Activated T-helper 1 cell treated with anti-CD3 and anti-CD28 coated beads, Interleukin-12 subunit alpha, Interleukin-12 subunit beta, Interleukin-2, Interleukin-4 antibody, amounts not matched to agents 30 ng/mL and 10 ng/mL and 1 ng/mL, durations not matched to agents 14 hours and 24 hours and 36 hours (primary cell): ENCODE results near the gene UPK1B. TPM values are rescaled to one million over a fixed set of nuclear protein-coding genes. Genes with fewer than 3 reads are reported as not detected.
"Not testable (repeated sequence)": the region's sequence is repeated elsewhere in the genome, so short reads cannot be mapped to it uniquely, and the experiment has no call there.

Source experiments
- DNase-seq: peaks from one replicate; pipeline ENCODE4 v3.0.0; 2021; ENCODE audit warnings: low spot score
- H3K27ac Mint-ChIP-seq: one replicate; pipeline ENCODE4 v1.8.0; 2021; ENCODE audit warnings: mild to moderate bottlenecking, mixed read lengths
- H3K27me3 Mint-ChIP-seq: one replicate; pipeline ENCODE4 v1.8.0; 2022; ENCODE audit warnings: mild to moderate bottlenecking, moderate library complexity, mixed read lengths; ENCODE audit not compliant: insufficient read depth
- H3K36me3 Mint-ChIP-seq: one replicate; pipeline ENCODE4 v1.8.0; 2021; ENCODE audit warnings: low read depth, mixed read lengths
- H3K4me1 Mint-ChIP-seq: one replicate; pipeline ENCODE4 v1.8.0; 2021; ENCODE audit warnings: low read depth, mixed read lengths
- H3K4me3 Mint-ChIP-seq: one replicate; pipeline ENCODE4 v1.8.0; 2021; ENCODE audit warnings: mild to moderate bottlenecking, moderate library complexity, mixed read lengths
- H3K9me3 Mint-ChIP-seq: one replicate; pipeline ENCODE4 v1.8.0; 2021; ENCODE audit warnings: mixed read lengths
- intact Hi-C: fragments of 100-400 bp; cut with micrococcal nuclease; formaldehyde crosslinking; loops from one replicate; pipeline ENCODE4 v1.15.1; 2024
- total RNA-seq: library from RNA; stranded (reverse); gene quantifications from 2 replicates; pipeline ENCODE4 v1.2.3, GENCODE V29; 2022

The UPK1B gene
- total RNA-seq, 1 donor from 2014 or later = not detected

DNA sequence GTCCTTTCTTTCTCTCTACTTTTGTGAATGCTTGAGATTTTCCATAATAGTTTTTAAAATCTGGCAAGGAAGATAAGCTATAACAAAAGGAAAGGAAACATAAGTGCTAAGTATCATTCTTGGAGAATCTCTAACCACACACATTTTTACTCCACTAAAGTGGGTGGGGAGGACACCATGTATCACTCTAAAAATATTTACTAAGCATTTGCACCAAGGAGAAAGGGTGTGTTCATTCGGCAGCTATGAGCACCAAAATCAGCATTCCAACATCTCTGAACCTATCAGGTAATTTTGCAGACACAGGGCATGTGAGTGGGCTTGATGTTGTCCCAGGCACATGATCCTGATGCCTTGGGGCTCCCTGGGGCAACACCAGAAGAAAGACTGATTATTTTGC, 61.8 kb downstream of the UPK1B start:
- Mint-ChIP-seq H3K27ac (peak overlapping the region; percentile 40), H3K36me3 (peaks cover 36% of the 10 kb centered on the region), H3K9me3 (no peaks in the 10 kb centered on the region), H3K4me1 (peaks cover 60% of the 10 kb centered on the region), H3K27me3 (no peaks in the 10 kb centered on the region), H3K4me3 (no peak overlapping the region)
- no peak for DNase-seq
- intact Hi-C loops = no loop called here

- peaks cover 24% of the 10 kb centered on the region for H3K36me3 Mint-ChIP-seq
- H3K9me3 Mint-ChIP-seq = no peaks in the 10 kb centered on the region
- DNase-seq = no peak
- H3K4me1 Mint-ChIP-seq = peaks cover 55% of the 10 kb centered on the region
- peak overlapping the region; percentile 34 for H3K27ac Mint-ChIP-seq
- H3K4me3 Mint-ChIP-seq = no peak overlapping the region
- intact Hi-C loops = loop anchor here (1.0 kb wide), 1 partner anchor 17 kb away; no protein-coding TSS in a partner anchor
- H3K27me3 Mint-ChIP-seq = no peaks in the 10 kb centered on the region
Measured at GRCh38 chr3:119236756-119237155, 63.4 kb downstream of the UPK1B start.

DNA sequence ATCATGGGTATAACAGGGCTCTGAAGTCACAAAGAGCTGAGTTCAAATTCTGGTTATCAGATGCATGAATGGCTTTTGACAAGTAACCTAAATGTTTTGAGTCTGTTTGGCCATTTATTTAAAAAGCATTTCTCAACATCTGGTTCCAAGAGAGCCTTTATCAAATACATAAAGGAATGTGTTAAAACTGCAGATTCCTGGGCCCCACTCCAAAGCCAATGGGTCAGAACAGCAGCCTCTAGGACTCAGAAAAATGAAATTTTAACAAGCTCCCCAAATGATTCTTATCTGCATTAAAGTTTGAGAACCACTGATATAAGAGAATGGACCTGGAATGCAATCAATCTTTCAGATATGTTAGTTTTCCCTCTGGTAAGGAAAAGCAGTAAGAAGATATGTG, 63.9 kb downstream of the UPK1B start:
- Mint-ChIP-seq H3K36me3 (peaks cover 24% of the 10 kb centered on the region), H3K4me3 (no peak overlapping the region), H3K27me3 (no peaks in the 10 kb centered on the region), H3K27ac (no peak overlapping the region), H3K4me1 (peaks cover 55% of the 10 kb centered on the region), H3K9me3 (no peaks in the 10 kb centered on the region)
- no peak for DNase-seq
- intact Hi-C loops = no loop called here

DNA sequence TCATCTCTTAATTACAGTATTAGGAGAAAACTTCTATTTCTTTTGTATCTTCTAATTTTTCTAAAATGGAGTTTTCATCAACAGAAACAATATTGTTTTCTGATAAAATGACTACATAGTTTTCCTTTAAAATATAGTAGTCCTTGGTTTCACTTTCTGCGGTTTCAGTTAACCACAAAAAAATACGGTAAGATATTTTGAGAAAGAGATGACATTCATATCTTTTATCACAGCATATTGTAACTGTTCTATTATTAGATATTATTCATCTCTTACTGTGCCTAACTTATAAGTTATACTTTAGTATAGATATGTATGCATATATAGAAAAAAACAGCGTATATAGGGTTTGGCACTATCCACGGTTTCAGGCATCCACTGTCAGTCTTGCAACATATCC, 65.0 kb downstream of the UPK1B start:
- intact Hi-C loops = no loop called here
- Mint-ChIP-seq H3K36me3 (peaks cover 24% of the 10 kb centered on the region), H3K27me3 (no peaks in the 10 kb centered on the region), H3K4me1 (peaks cover 55% of the 10 kb centered on the region), H3K4me3 (no peak overlapping the region), H3K9me3 (no peaks in the 10 kb centered on the region), H3K27ac (no peak overlapping the region)
- DNase-seq = no peak

- H3K4me1 Mint-ChIP-seq = peaks cover 55% of the 10 kb centered on the region
- peak overlapping the region; percentile 87 for H3K4me3 Mint-ChIP-seq
- no peak for DNase-seq
- H3K27me3 Mint-ChIP-seq = no peaks in the 10 kb centered on the region
- intact Hi-C loops = no loop called here
- peaks cover 24% of the 10 kb centered on the region for H3K36me3 Mint-ChIP-seq
- H3K27ac Mint-ChIP-seq = peak overlapping the region; percentile 90
- no peaks in the 10 kb centered on the region for H3K9me3 Mint-ChIP-seq
Measured at GRCh38 chr3:119239206-119239820, 65.9 kb downstream of the UPK1B start.

DNA sequence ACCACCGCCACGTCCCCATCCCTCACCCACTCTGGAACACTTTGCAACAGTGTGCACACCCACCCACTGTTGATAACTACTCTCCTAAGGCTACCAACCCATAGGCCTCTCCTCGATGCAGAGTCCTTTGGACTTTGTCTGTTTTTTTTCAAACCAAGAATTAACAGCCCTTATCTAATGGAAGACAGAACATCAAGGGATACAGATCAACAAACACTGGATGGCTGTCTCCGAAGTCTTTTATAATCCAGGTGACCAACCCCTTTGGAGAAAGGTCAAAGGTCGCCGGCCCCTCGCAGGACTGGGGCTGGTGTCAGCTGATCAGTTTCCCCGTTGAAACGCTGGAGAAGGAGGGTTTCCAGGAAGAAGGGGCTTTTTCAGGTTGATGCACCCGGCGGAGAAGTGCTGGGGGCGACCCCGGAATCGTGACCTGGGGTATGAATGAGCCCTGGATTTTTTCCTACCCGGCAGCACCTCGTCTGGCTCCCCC, 66.7 kb downstream of the UPK1B start:
- Mint-ChIP-seq H3K4me3 (peak overlapping the region; percentile 87), H3K27ac (peak overlapping the region; percentile 90), H3K9me3 (no peaks in the 10 kb centered on the region), H3K27me3 (no peaks in the 10 kb centered on the region), H3K36me3 (peaks cover 17% of the 10 kb centered on the region), H3K4me1 (peaks cover 47% of the 10 kb centered on the region)
- DNase-seq = peak; percentile 28
- intact Hi-C loops = loop anchor here (2.0 to 5.0 kb wide), 6 partner anchors 83 to 855 kb away; partner anchors contain the start of genes GSK3B, IGSF11 and TIMMDC1

DNA sequence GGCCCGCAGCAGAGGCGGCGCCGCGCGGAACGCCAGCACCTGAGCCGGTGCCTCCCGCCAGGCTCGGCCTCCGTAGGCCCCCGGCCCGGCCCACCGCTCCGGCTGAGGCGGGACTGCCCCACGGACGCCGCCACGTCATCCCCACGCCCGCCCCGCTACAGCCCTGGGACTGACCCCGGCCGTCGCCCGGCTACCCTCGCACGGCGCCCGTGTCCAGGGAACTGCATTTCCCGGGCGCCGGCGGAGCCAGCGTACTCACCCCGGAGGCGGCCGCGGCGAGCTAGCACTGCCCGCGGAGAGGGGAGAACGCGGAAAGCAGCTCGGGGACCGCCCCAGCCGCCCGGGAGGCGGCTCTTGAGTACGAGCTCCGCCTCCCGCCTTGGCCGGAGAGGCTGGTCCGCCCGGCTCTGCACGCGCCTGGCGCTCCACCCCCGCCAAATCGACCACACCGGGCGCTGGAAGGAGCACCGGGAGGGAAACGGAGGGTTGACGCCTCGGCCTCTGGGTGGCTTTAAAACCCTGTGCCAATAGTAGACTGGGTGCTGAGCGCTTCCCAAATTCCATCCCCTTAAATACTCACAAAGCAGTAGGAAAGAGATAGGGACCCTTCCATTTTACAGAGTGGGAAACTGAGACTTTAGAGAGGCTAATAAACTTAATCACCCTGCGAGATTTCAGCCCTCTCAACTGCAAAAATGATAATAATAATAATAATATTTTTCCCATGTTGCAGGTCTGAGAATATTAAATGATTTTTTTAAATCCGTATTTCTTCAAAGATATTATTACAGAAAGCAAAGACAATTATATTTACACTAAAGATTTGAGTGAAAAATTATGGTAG, 67.4 kb downstream of the UPK1B start, which contains the start of gene B4GALT4:
Gene B4GALT4, minus strand, starts transcription at position 288 of the 844 bp plus-strand sequence. CDS start 10,779 bp downstream, outside the sequence.
- peaks cover 40% of the 10 kb centered on the region for H3K4me1 Mint-ChIP-seq
- peaks cover 11% of the 10 kb centered on the region for H3K36me3 Mint-ChIP-seq
- no peaks in the 10 kb centered on the region for H3K27me3 Mint-ChIP-seq
- peak within 1 kb of the TSS; percentile 90 for H3K27ac Mint-ChIP-seq
- H3K9me3 Mint-ChIP-seq = no peaks in the 10 kb centered on the region
- intact Hi-C loops = loop anchor here (1.0 to 5.0 kb wide), 17 partner anchors 22 to 854 kb away; partner anchors contain the start of genes COX17, GSK3B, IGSF11 and TIMMDC1
- peak; percentile 75 for DNase-seq
- peak within 1 kb of the TSS; percentile 87 for H3K4me3 Mint-ChIP-seq

DNA sequence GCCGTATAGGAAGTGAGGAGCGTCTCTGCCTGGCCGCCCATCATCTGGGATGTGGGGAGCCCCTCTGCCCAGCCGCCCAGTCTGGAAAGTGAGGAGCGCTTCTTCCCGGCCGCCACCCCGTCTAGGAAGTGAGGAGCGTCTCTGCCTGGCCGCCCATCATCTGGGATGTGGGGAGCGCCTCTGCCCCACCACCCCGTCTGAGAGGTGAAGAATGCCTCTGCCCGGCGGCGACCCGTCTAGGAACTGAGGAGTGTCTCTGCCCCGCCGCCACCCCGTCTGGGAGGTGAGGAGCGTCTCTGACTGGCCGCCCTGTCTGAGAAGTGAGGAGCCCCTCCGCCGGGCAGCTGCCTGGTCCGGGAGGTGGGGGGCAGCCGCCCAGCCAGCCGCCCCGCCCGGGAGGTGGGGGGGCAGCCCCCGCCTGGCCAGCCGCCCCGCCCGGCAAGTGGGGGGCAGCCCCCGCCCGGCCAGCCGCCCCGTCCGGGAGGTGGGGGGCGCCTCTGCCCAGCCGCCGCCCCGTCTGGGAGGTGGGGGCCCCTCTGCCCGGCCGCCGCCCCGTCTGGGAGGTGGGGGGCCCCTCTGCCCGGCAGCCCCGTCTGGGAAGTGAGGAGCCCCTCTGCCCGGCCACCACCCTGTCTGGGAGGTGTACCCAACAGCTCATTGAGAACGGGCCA, 69.1 kb downstream of the UPK1B start:
- H3K9me3 Mint-ChIP-seq = not testable (repeated sequence)

GRCh38 chr3:119243058-119243529, 69.7 kb downstream of the UPK1B start:
- not testable (repeated sequence) for H3K9me3 Mint-ChIP-seq, DNase-seq, H3K27me3 Mint-ChIP-seq, H3K36me3 Mint-ChIP-seq, H3K27ac Mint-ChIP-seq, H3K4me3 Mint-ChIP-seq
- intact Hi-C loops = loop anchor here (5.0 kb wide), 1 partner anchor 254 kb away; the partner anchor contains the start of gene TIMMDC1
- H3K4me1 Mint-ChIP-seq = peaks cover 26% of the 10 kb centered on the region

More for the DNA sequence above, 69.1 kb downstream of the UPK1B start:
- not testable (repeated sequence) for H3K27ac Mint-ChIP-seq, H3K4me3 Mint-ChIP-seq, DNase-seq, H3K36me3 Mint-ChIP-seq, H3K27me3 Mint-ChIP-seq
- intact Hi-C loops = loop anchor here (5.0 kb wide), 1 partner anchor 255 kb away; the partner anchor contains the start of gene TIMMDC1
- H3K4me1 Mint-ChIP-seq = peaks cover 26% of the 10 kb centered on the region

GRCh38 chr3:119243712-119244111, 70.3 kb downstream of the UPK1B start:
- H3K36me3 Mint-ChIP-seq = peaks cover 2% of the 10 kb centered on the region
- no peak overlapping the region for H3K4me3 Mint-ChIP-seq
- intact Hi-C loops = loop anchor here (5.0 kb wide), 1 partner anchor 254 kb away; the partner anchor contains the start of gene TIMMDC1

GRCh38 chr3:119245778-119246177, 72.4 kb downstream of the UPK1B start:
- Mint-ChIP-seq H3K27me3 (peaks cover 6% of the 10 kb centered on the region), H3K9me3 (peaks cover 24% of the 10 kb centered on the region), H3K4me1 (peaks cover 7% of the 10 kb centered on the region), H3K36me3 (no peaks in the 10 kb centered on the region), H3K27ac (no peak overlapping the region), H3K4me3 (no peak overlapping the region)
- no peak for DNase-seq
- intact Hi-C loops = no loop called here

More at GRCh38 chr3:119243712-119244111, 70.3 kb downstream of the UPK1B start:
- Mint-ChIP-seq H3K9me3 (peaks cover 11% of the 10 kb centered on the region), H3K4me1 (peaks cover 22% of the 10 kb centered on the region), H3K27ac (no peak overlapping the region), H3K27me3 (no peaks in the 10 kb centered on the region)
- no peak for DNase-seq
